ENCODE results near the gene LRRC75B. TPM values are rescaled to one million over a fixed set of nuclear protein-coding genes. Genes with fewer than 3 reads are reported as not detected.

The LRRC75B gene
- total RNA-seq: 3.7 and 4.1 TPM in 2 replicates

GRCh38 chr22:24592851-24593558, at the start of gene LRRC75B:
TSS of gene LRRC75B (minus strand) at chr22:24593073. CDS start at chr22:24593039, 34 bp downstream.

GRCh38 chr22:24602847-24603769, 10.2 kb upstream of the LRRC75B start, which contains the start of gene GGT1:
TSS of gene GGT1 (plus strand) at chr22:24603193. CDS start at chr22:24611082, 7,889 bp downstream.

GRCh38 chr22:24555165-24556039, 37.5 kb downstream of the LRRC75B start, which contains the start of gene SNRPD3:
TSS of gene SNRPD3 (plus strand) at chr22:24555999. CDS start at chr22:24557675, 1,676 bp downstream.

GRCh38 chr22:24554313-24555164, 38.3 kb downstream of the LRRC75B start, which contains the start of gene GUCD1:
TSS of gene GUCD1 (minus strand) at chr22:24555138. CDS start at chr22:24554991, 147 bp downstream.

Other genes starting within 250 kb of the LRRC75B start
- gene ADORA2A, start 165.5 kb downstream of the LRRC75B start, total RNA-seq: 1.5 and 2.0 TPM in 2 replicates
- gene UPB1, start 97.7 kb downstream of the LRRC75B start, total RNA-seq: under 0.01 and 0.09 TPM in 2 replicates
- gene GUCD1, start 37.9 kb downstream of the LRRC75B start, total RNA-seq: 176 and 220 TPM in 2 replicates
- 161 and 194 TPM in 2 replicates for gene SNRPD3, start 37.1 kb downstream of the LRRC75B start, total RNA-seq
- gene GGT1, start 10.1 kb upstream of the LRRC75B start, total RNA-seq: 2.3 and 11.3 TPM in 2 replicates
- under 0.01 TPM in 1 of 2 replicates, not detected in the other for gene PIWIL3, start 181.6 kb upstream of the LRRC75B start, total RNA-seq
- 5.9 and 11.5 TPM in 2 replicates for gene SGSM1, start 213.1 kb upstream of the LRRC75B start, total RNA-seq